DOHH2 (cell line): ENCODE measurements around the gene RNF13.

ENCODE experiments used
- H3F3A ChIP-seq: fragments of 200-600 bp; sonication (generic), shearing (Covaris generic); 2 replicates; pipeline ENCODE4 v1.6.0; 2016; ENCODE audit warnings: antibody characterized with exemption, mild to moderate bottlenecking; ENCODE audit not compliant: control insufficient read depth, insufficient read depth
- H3K27ac ChIP-seq: fragments of 200-600 bp; sonication (generic); 2 replicates; pipeline ENCODE4 v1.5.1; 2014; ENCODE audit warnings: low read depth, mild to moderate bottlenecking, low read length, moderate library complexity
- H3K27me3 ChIP-seq: fragments of 200-600 bp; sonication (generic); 2 replicates; pipeline ENCODE4 v1.6.1; 2014; ENCODE audit warnings: mild to moderate bottlenecking, low read length, mixed read lengths; ENCODE audit not compliant: control insufficient read depth
- H3K36me3 ChIP-seq: fragments of 200-600 bp; sonication (generic); 2 replicates; pipeline ENCODE4 v1.6.1; 2014; ENCODE audit warnings: mild to moderate bottlenecking, low read length, moderate library complexity, mixed read lengths; ENCODE audit not compliant: control insufficient read depth
- H3K4me1 ChIP-seq: fragments of 200-600 bp; sonication (generic); 2 replicates; pipeline ENCODE4 v1.6.1; 2014; ENCODE audit warnings: mild to moderate bottlenecking, low read length, mixed read lengths; ENCODE audit not compliant: control insufficient read depth
- H3K4me2 ChIP-seq: fragments of 200-600 bp; sonication (generic); 2 replicates; pipeline ENCODE4 v1.6.0; 2014; ENCODE audit warnings: mild to moderate bottlenecking, low read length, moderate library complexity
- H3K4me3 ChIP-seq: fragments of 200-600 bp; sonication (generic); 2 replicates; pipeline ENCODE4 v1.5.1; 2014; ENCODE audit warnings: mild to moderate bottlenecking, low read length, mixed read lengths
- H3K79me2 ChIP-seq: fragments of 200-600 bp; sonication (generic); 2 replicates; pipeline ENCODE4 v1.6.1; 2014; ENCODE audit warnings: mild to moderate bottlenecking, low read length, mixed read lengths; ENCODE audit not compliant: control insufficient read depth
- H3K9me2 ChIP-seq: fragments of 200-600 bp; sonication (generic); replicated peaks from 2 replicates; pipeline ENCODE4 v1.6.1; 2014; ENCODE audit warnings: mild to moderate bottlenecking, low read length, mixed read lengths; ENCODE audit not compliant: control insufficient read depth
- H3K9me3 ChIP-seq: fragments of 200-600 bp; sonication (generic); 2 replicates; pipeline ENCODE4 v1.6.1; 2014; ENCODE audit warnings: antibody characterized with exemption, low read length, mixed read lengths; ENCODE audit not compliant: control insufficient read depth, insufficient read depth
- H4K20me1 ChIP-seq: fragments of 200-600 bp; sonication (generic); 2 replicates; pipeline ENCODE4 v1.6.0; 2014; ENCODE audit warnings: low read depth, mild to moderate bottlenecking, antibody characterized with exemption, low read length, moderate library complexity; ENCODE audit not compliant: control insufficient read depth, insufficient read depth
- EZH2phosphoT487 ChIP-seq: fragments of 200-600 bp; sonication (generic); IDR thresholded peaks from 2 replicates; pipeline ENCODE4 v1.6.1; 2017; ENCODE audit warnings: borderline replicate concordance, mild to moderate bottlenecking, antibody characterized with exemption, low read length, moderate library complexity, mixed read lengths
- TF ChIP-seq, protein P1 (sequence below): fragments of 200-600 bp; sonication (generic); IDR thresholded peaks from one replicate; pipeline ENCODE4 v1.5.1; 2014; ENCODE audit warnings: antibody characterized with exemption, mild to moderate bottlenecking, low read depth, low read length; ENCODE audit not compliant: poor library complexity, severe bottlenecking

The RNF13 gene

GRCh38 chr3:149908424-149908957 is 95.5 kb downstream of the RNF13 start:
- H3K27ac ChIP-seq: no peak overlapping the region
- TF ChIP-seq EZH2phosphoT487: no peak
- TF ChIP-seq, protein P1, sequence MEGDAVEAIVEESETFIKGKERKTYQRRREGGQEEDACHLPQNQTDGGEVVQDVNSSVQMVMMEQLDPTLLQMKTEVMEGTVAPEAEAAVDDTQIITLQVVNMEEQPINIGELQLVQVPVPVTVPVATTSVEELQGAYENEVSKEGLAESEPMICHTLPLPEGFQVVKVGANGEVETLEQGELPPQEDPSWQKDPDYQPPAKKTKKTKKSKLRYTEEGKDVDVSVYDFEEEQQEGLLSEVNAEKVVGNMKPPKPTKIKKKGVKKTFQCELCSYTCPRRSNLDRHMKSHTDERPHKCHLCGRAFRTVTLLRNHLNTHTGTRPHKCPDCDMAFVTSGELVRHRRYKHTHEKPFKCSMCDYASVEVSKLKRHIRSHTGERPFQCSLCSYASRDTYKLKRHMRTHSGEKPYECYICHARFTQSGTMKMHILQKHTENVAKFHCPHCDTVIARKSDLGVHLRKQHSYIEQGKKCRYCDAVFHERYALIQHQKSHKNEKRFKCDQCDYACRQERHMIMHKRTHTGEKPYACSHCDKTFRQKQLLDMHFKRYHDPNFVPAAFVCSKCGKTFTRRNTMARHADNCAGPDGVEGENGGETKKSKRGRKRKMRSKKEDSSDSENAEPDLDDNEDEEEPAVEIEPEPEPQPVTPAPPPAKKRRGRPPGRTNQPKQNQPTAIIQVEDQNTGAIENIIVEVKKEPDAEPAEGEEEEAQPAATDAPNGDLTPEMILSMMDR: no peak
- no peak overlapping the region for H3K4me3 ChIP-seq
- H3K4me1 ChIP-seq: no peaks in the 10 kb centered on the region
- H3K79me2 ChIP-seq: no peaks in the 10 kb centered on the region
- no peaks in the 10 kb centered on the region for H3K27me3 ChIP-seq
- H3F3A ChIP-seq: no peaks in the 10 kb centered on the region
- H3K4me2 ChIP-seq: no peak overlapping the region
- peaks cover 5% of the 10 kb centered on the region for H3K36me3 ChIP-seq
- no peaks in the 10 kb centered on the region for H3K9me3 ChIP-seq
- no peaks in the 10 kb centered on the region for H3K9me2 ChIP-seq
- H4K20me1 ChIP-seq: no peaks in the 10 kb centered on the region

DNA sequence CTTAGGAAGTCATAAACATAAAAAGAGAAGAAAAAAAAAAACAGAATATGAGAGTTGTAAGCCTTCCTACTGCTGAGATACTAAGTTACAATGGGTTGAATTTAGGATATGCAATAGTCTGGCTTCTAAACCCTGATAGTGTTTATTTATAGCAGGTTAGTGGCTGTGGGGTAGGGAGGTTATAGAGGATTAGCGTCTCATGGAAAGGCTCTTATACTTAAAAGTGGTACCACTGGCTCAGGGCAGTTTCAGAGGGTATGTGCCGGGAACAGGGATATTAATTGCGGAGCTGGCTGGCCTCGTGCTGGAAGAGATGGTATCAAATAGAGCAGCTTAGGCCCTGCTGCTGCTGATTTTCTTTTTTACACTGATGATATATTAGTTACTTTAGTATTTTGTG is 96.9 kb downstream of the RNF13 start:
- Histone ChIP-seq H3K4me2 (no peak overlapping the region), H3K27me3 (no peaks in the 10 kb centered on the region), H3K4me1 (no peaks in the 10 kb centered on the region), H3K9me3 (no peaks in the 10 kb centered on the region), H3K27ac (no peak overlapping the region), H4K20me1 (no peaks in the 10 kb centered on the region), H3K79me2 (no peaks in the 10 kb centered on the region), H3K9me2 (no peaks in the 10 kb centered on the region), H3K4me3 (no peak overlapping the region), H3F3A (no peaks in the 10 kb centered on the region), H3K36me3 (peaks cover 8% of the 10 kb centered on the region)
- TF ChIP-seq, protein P1: no peak
- no peak for TF ChIP-seq EZH2phosphoT487

DNA sequence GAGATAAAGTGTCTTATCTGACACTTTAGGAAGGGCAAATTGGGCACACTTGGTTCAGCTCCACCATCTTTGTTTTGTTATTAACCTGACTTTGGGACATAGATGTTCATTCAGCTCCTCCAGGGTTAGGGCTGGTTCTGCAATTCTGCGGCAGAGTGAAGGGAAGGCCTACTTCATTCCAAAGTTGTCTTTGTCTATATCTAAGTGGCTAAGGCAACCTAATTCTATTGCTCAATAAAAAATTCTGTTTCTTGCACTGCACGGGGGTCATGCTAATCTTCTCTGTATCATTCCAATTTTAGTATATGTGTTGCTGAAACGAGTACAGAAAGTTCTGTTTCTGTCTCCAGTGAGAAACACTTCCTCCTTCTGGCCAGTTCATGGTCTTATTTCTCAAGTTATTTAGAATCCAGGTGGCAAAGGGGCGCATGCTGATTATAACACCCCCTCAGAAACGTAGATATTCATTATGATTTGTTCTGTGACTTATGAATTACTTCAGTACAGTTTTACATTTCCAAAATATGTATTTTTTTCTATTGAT is 104.2 kb downstream of the RNF13 start:
- H4K20me1 ChIP-seq: no peaks in the 10 kb centered on the region
- no peaks in the 10 kb centered on the region for H3K9me3 ChIP-seq
- H3K27me3 ChIP-seq: no peaks in the 10 kb centered on the region
- H3K9me2 ChIP-seq: no peaks in the 10 kb centered on the region
- no peak overlapping the region for H3K4me3 ChIP-seq
- no peak overlapping the region for H3K4me2 ChIP-seq
- H3K79me2 ChIP-seq: no peaks in the 10 kb centered on the region
- H3K27ac ChIP-seq: no peak overlapping the region
- H3K4me1 ChIP-seq: peaks cover 5% of the 10 kb centered on the region
- peaks cover 9% of the 10 kb centered on the region for H3K36me3 ChIP-seq
- H3F3A ChIP-seq: no peaks in the 10 kb centered on the region
- TF ChIP-seq, protein P1: no peak
- no peak for TF ChIP-seq EZH2phosphoT487
